ENCODE results near the gene VPS13C. TPM values are rescaled to one million over a fixed set of nuclear protein-coding genes. Genes with fewer than 3 reads are reported as not detected.

Gene VPS13C
- total RNA-seq, 1 donor from 2014 or later: 33.6 TPM

DNA sequence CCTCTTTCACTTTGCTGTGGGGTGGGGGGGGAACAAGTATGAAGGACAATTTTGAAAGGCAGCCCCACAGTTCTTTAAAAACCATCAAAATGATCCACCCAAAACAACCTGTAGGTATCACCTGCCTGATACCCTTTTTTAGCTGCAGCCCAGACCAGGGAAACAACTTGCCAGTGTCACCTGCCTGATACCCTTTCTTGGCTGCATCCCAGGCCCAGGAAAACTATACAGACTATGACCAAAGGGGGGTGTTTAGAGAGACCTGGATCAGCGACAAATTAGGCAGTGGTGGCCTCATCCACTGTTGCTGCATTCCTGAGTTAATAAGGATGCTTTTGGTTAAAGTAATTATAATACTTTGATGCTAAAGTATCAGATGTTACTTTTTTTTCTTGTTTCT, 122.0 kb downstream of the VPS13C start:
- no peak for DNase-seq (ENCODE audit: low spot score in 2 of 2)
- H3K9me3 ChIP-seq: no peaks in the 10 kb centered on the region
- H3K27ac ChIP-seq: no peak overlapping the region
- no peaks in the 10 kb centered on the region for H3K4me1 ChIP-seq
- TF ChIP-seq, protein P1, sequence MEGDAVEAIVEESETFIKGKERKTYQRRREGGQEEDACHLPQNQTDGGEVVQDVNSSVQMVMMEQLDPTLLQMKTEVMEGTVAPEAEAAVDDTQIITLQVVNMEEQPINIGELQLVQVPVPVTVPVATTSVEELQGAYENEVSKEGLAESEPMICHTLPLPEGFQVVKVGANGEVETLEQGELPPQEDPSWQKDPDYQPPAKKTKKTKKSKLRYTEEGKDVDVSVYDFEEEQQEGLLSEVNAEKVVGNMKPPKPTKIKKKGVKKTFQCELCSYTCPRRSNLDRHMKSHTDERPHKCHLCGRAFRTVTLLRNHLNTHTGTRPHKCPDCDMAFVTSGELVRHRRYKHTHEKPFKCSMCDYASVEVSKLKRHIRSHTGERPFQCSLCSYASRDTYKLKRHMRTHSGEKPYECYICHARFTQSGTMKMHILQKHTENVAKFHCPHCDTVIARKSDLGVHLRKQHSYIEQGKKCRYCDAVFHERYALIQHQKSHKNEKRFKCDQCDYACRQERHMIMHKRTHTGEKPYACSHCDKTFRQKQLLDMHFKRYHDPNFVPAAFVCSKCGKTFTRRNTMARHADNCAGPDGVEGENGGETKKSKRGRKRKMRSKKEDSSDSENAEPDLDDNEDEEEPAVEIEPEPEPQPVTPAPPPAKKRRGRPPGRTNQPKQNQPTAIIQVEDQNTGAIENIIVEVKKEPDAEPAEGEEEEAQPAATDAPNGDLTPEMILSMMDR (IDR thresholded peaks at IDR 0.05): no peak
- H3K36me3 ChIP-seq: peaks cover 0 to 18% of the 10 kb centered on the region in 2 donors
- H3K4me3 ChIP-seq: no peak overlapping the region
- H3K27me3 ChIP-seq: no peaks in the 10 kb centered on the region
- intact Hi-C loops (cut with DNase I): no loop called here

DNA sequence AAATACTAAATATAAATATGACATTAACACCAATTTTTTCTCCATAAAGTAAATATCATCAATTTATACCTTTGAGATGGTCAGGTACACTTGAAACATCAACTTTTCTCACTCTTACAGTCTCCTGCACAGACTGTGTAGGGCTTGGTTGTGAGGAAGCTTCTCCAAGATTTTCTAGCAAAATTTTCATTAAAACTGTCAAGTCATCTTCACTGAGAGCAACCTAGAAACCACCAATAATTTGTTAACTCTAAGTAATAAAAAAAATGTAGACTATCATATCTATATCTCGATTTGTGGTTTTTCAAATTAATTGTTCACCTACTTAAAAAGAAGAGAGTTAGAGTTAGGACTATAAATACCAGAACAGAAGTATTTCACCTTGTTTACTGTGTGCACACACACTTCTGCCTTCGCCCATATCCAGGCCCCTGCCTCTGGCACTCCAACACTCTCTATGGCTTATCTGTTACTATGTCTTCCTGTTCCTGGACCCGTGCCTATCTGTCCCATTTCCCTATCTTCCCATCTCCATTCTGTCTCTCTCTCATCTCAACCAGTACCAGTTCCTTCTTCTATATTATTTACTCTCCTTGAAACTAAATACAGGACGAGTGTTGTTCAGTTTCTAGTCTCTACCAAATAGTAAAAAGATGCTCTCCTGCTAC, 123.6 kb downstream of the VPS13C start:
- no peak overlapping the region for H3K27ac ChIP-seq
- no peak overlapping the region for H3K4me3 ChIP-seq
- no peak for DNase-seq (ENCODE audit: low spot score in 2 of 2)
- H3K4me1 ChIP-seq: no peaks in the 10 kb centered on the region
- peaks cover 1 to 13% of the 10 kb centered on the region in 2 donors for H3K36me3 ChIP-seq
- intact Hi-C loops (cut with DNase I): no loop called here
- TF ChIP-seq, protein P1 (IDR thresholded peaks at IDR 0.05): no peak
- H3K9me3 ChIP-seq: no peaks in the 10 kb centered on the region
- H3K27me3 ChIP-seq: no peaks in the 10 kb centered on the region

DNA sequence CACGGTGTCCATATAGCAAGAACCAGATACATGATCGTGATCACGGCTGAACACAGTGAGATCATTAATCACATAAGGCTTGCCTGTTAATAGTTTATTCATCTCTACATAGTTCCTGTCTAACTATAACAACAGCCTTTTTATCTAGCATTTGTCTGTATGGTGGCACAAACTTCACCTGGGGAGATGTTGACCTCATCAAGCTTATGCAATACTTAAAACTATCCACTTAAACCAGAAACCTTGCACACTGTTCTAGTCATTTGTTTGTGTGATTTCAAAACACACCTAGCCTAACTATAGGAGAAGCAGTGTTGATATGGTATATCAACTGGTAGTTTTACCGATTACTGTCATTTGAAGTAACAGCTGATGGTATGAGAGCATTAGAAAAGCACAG, 124.8 kb downstream of the VPS13C start:
- peaks cover 5 to 8% of the 10 kb centered on the region in 2 donors for H3K36me3 ChIP-seq
- no peak overlapping the region for H3K27ac ChIP-seq
- no peaks in the 10 kb centered on the region for H3K9me3 ChIP-seq
- intact Hi-C loops (cut with DNase I): no loop called here
- TF ChIP-seq, protein P1 (IDR thresholded peaks at IDR 0.05): no peak
- H3K27me3 ChIP-seq: no peaks in the 10 kb centered on the region
- H3K4me3 ChIP-seq: no peak overlapping the region
- no peaks in the 10 kb centered on the region for H3K4me1 ChIP-seq
- DNase-seq (ENCODE audit: low spot score in 2 of 2): no peak

DNA sequence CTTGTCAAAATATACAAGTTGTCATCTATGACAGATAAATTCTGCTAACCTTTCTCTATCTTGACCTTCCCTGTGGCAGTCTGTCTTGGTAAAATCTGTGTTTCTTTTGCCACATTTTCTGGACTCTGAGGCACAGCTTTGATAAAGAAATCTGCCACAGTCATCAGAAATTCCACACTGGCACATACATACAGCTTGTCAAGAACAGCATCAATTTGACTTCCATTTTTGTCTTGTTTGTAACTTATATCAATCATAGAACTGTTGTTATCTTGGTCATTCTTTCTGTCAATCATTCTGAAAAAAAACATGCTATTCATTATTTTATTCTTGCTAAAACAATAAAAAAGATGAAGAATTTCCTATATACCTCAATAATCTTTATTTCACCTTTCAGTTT, 130.8 kb downstream of the VPS13C start:
- intact Hi-C loops (cut with DNase I): no loop called here
- H3K9me3 ChIP-seq: no peaks in the 10 kb centered on the region
- no peaks in the 10 kb centered on the region for H3K27me3 ChIP-seq
- H3K36me3 ChIP-seq: peaks cover 16 to 48% of the 10 kb centered on the region in 2 donors
- H3K4me3 ChIP-seq: no peak overlapping the region
- no peaks in the 10 kb centered on the region for H3K4me1 ChIP-seq
- TF ChIP-seq, protein P1 (IDR thresholded peaks at IDR 0.05): no peak
- no peak for DNase-seq (ENCODE audit: low spot score in 2 of 2)
- H3K27ac ChIP-seq: no peak overlapping the region

DNA sequence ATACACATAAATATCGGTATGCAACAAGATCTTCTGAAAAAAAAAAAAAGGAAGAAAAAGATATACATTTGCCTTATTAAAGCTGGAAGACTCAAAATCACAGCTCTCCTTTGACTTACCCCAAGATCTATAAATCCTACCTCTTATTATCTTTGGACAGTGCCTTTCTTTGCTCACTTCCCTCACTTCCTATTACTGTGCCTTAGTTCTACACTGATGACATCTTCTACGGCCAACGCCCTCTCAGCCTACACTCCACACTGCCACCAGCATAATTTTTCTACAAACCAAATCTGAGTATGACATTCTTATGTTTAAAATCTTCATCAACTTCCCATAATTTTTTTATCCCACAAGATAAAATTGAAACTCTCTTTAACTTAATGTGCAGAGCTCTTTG, 137.1 kb downstream of the VPS13C start:
- H3K4me1 ChIP-seq: no peaks in the 10 kb centered on the region
- DNase-seq (ENCODE audit: low spot score in 2 of 2): no peak
- H3K9me3 ChIP-seq: no peaks in the 10 kb centered on the region
- intact Hi-C loops (cut with DNase I): no loop called here
- H3K27ac ChIP-seq: no peak overlapping the region
- no peak overlapping the region for H3K4me3 ChIP-seq
- peaks cover 26 to 48% of the 10 kb centered on the region in 2 donors for H3K36me3 ChIP-seq
- H3K27me3 ChIP-seq: no peaks in the 10 kb centered on the region
- TF ChIP-seq, protein P1 (IDR thresholded peaks at IDR 0.05): no peak

DNA sequence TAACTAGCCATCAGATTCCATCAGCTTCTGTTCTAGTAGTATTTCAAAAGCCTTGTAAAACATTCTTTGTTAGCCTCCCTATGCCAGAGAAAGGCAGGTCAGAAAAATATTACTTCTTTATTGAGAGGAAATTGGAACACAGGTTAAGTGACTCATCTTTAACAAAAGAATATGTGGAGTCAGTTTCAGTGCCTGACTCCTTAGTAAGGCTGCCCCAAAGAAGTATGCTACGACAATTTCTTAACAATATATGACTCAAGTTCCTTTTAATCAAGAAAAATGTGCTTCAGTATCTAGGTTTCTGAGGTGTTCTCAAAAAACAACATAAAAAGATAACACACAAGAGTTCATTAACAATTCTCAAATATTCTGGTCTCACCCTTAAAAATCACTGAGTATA, 139.2 kb downstream of the VPS13C start:
- no peaks in the 10 kb centered on the region for H3K9me3 ChIP-seq
- DNase-seq (ENCODE audit: low spot score in 2 of 2): no peak
- H3K27ac ChIP-seq: no peak overlapping the region
- H3K4me3 ChIP-seq: no peak overlapping the region
- TF ChIP-seq, protein P1 (IDR thresholded peaks at IDR 0.05): no peak
- H3K36me3 ChIP-seq: peaks cover 33 to 47% of the 10 kb centered on the region in 2 donors
- no peaks in the 10 kb centered on the region for H3K4me1 ChIP-seq
- H3K27me3 ChIP-seq: no peaks in the 10 kb centered on the region
- intact Hi-C loops (cut with DNase I): no loop called here

Measured in ascending aorta (tissue), 2 donors.